WERI-Rb-1 (cell line): ENCODE results near the gene YBX3.

ENCODE experiments used
- DNase-seq: peaks from one replicate; pipeline ENCODE4 v3.0.0-alpha.2; 2020
- H3K27ac ChIP-seq: fragments of 250-450 bp; sonication (Bioruptor Pico); 2 replicates; pipeline ENCODE4 v1.5.1; 2020; ENCODE audit warnings: mild to moderate bottlenecking, moderate library complexity
- H3K27me3 ChIP-seq: fragments of 250-450 bp; sonication (Bioruptor Pico); 2 replicates; pipeline ENCODE4 v1.5.1; 2021; ENCODE audit warnings: mild to moderate bottlenecking, low read depth, moderate library complexity; ENCODE audit not compliant: insufficient read depth, severe bottlenecking
- H3K36me3 ChIP-seq: fragments of 250-450 bp; sonication (Bioruptor Pico); 2 replicates; pipeline ENCODE4 v1.5.1; 2020; ENCODE audit warnings: mild to moderate bottlenecking, moderate library complexity
- H3K4me3 ChIP-seq: 2 replicates; pipeline ENCODE4 v1.5.1; 2011; ENCODE audit warnings: low read depth, mild to moderate bottlenecking, control low read depth, low read length
- H3K9me3 ChIP-seq: fragments of 250-450 bp; sonication (Bioruptor Pico); 2 replicates; pipeline ENCODE4 v1.5.1; 2021; ENCODE audit warnings: mild to moderate bottlenecking, moderate library complexity; ENCODE audit not compliant: severe bottlenecking
- CTCF ChIP-seq: IDR thresholded peaks from 2 replicates; pipeline ENCODE4 v1.5.1; 2011; ENCODE audit warnings: low read depth, mild to moderate bottlenecking, control low read depth, inconsistent platforms, low read length

The YBX3 gene

GRCh38 chr12:10716704-10717315 is 6.3 kb downstream of the YBX3 start:
- no peaks in the 10 kb centered on the region for H3K27me3 ChIP-seq
- peak; percentile 62 for DNase-seq
- no peaks in the 10 kb centered on the region for H3K9me3 ChIP-seq
- TF ChIP-seq CTCF = no peak
- peaks cover 33% of the 10 kb centered on the region for H3K36me3 ChIP-seq
- peak overlapping the region; percentile 44 for H3K27ac ChIP-seq
- H3K4me3 ChIP-seq = no peak overlapping the region

GRCh38 chr12:10716277-10716676 is 6.8 kb downstream of the YBX3 start:
- Histone ChIP-seq H3K36me3 (peaks cover 36% of the 10 kb centered on the region), H3K27me3 (no peaks in the 10 kb centered on the region), H3K4me3 (no peak overlapping the region), H3K9me3 (no peaks in the 10 kb centered on the region), H3K27ac (peak overlapping the region; percentile 44)
- DNase-seq = no peak
- TF ChIP-seq CTCF = no peak

- DNase-seq = no peak
- Histone ChIP-seq H3K4me3 (no peak overlapping the region), H3K36me3 (peaks cover 40% of the 10 kb centered on the region), H3K27me3 (no peaks in the 10 kb centered on the region), H3K9me3 (no peaks in the 10 kb centered on the region), H3K27ac (no peak overlapping the region)
- no peak for TF ChIP-seq CTCF
Measured at GRCh38 chr12:10715491-10715890, 7.6 kb downstream of the YBX3 start.

GRCh38 chr12:10709808-10710207 is 13.3 kb downstream of the YBX3 start:
- Histone ChIP-seq H3K27ac (no peak overlapping the region), H3K9me3 (no peaks in the 10 kb centered on the region), H3K36me3 (peaks cover 57% of the 10 kb centered on the region), H3K27me3 (no peaks in the 10 kb centered on the region), H3K4me3 (no peak overlapping the region)
- DNase-seq = no peak
- TF ChIP-seq CTCF = no peak

- TF ChIP-seq CTCF = no peak
- Histone ChIP-seq H3K9me3 (no peaks in the 10 kb centered on the region), H3K27ac (no peak overlapping the region), H3K4me3 (no peak overlapping the region), H3K36me3 (peaks cover 52% of the 10 kb centered on the region), H3K27me3 (no peaks in the 10 kb centered on the region)
- no peak for DNase-seq
Measured at GRCh38 chr12:10708862-10709261, 14.3 kb downstream of the YBX3 start.

GRCh38 chr12:10705655-10706054 is 17.5 kb downstream of the YBX3 start:
- Histone ChIP-seq H3K36me3 (peaks cover 48% of the 10 kb centered on the region), H3K27me3 (no peaks in the 10 kb centered on the region)
- no peak for TF ChIP-seq CTCF

More at GRCh38 chr12:10705655-10706054, 17.5 kb downstream of the YBX3 start:
- Histone ChIP-seq H3K27ac (no peak overlapping the region), H3K9me3 (no peaks in the 10 kb centered on the region), H3K4me3 (no peak overlapping the region)
- DNase-seq = no peak
